ENCODE measurements around the gene SH3BGRL.
"Not testable (repeated sequence)": the region's sequence is repeated elsewhere in the genome, so short reads cannot be mapped to it uniquely, and the experiment has no call there.

SH3BGRL gene

DNA sequence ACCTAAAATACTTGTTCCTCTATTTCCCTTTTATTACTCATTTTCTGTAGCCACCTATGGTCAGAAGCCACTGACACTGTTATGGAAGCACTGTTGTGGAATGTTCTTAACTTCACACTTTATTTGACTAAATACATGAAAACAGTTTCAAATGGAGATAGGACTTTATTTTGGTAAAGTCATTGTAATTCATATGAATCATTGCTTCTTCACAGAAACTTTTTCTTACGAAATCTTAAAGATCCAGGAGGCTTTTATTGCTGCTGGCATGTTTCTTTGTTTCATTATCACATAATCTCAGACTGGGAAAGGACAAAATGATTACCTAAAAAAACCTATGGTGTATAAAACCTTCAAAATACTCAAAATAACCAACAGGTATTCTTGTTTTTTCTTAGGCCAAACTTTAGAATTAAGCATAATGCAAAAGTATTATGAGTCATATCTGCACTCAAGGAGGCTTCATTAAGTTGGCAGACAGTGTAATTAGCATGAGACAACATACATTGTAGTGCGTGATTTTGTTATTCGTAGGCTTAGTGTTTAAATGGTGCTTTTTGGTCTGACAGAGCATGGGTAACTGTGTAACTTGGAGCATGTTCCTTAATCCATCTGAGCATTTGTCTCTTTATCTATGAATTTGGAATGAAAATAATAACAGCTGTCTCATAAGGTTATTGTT lies 58.0 kb downstream of the SH3BGRL start:
- DNase-seq, result no peak

DNA sequence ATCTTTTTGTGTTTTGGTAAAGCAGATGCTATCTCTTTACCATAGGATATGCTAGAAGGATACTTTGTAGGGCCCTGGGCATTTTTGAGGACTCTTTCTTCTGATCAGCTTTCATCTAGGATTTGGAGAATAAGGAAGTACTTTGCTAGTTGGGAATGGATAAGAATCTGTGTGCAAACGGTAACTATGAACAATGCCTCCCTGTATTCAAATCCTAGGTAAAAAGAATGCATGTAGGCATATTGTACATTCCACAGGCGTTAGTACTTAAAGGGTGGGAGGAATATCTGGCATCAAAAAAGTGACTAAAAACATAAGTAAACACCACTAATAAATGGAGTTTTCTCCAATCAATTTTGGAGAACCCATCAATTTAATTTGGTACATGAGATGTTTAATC lies 59.7 kb downstream of the SH3BGRL start:
- DNase-seq, result no peak

DNA sequence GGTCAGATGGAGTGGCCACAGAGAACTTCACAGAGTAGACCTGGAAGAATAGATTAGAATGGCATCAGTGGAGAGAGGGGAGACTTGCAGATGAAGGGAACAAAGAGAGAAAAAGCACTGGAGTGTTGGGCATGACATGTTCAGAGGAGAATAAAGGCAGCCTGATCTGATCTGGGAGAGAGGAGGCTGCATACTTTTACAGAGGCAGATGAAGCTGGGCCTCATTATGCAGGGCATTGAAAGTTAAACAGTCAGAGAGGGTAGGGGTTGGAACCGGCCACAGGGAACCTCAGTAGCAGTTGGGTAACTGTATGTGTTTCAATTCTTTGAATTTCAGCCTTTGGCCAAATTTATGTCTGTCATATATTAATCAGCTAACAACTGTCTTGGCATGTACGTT lies 61.2 kb downstream of the SH3BGRL start:
- DNase-seq, result no peak

- DNase-seq, result no peak
These were observed 76.7 kb downstream of the SH3BGRL start for GRCh38 chrX:81278616-81279015.

DNA sequence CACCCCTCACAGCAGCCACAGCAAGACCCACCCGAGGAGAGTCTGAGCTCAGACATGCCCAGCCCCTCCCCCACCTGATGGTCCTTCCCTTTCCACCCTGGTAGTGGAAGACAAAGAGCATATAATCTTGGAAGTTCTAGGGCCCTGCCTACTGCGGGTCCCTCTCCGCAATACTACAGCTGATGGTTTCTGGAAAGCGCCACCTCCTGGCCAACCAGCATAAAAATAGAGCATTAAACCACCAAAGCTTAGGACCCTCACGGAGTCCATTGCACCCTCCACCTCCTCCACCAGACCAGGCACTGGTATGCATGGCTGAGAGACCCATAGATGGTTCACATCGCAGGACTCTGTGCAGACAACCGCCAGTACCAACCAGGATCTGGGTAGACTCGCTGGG lies 78.2 kb downstream of the SH3BGRL start:
- DNase-seq, result no peak

DNA sequence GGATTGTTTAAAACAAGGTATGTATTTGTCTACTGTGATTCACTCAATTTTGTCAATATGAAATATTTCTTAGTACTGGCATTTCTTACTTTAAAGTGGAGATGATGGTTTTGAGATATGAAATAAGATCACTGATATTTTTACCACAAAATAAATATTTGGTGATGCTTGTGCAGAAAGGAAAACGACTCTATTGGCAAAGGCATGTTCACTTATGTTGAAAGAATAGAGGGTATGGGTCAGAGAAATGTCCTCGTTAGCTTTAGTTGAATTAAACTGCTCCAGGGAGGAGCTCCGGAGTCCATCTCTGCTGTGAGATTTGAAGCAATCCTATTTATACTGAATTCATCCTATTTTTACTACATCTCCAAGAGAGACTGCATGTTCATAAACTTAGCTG lies 84.2 kb downstream of the SH3BGRL start:
- DNase-seq, result no peak

DNA sequence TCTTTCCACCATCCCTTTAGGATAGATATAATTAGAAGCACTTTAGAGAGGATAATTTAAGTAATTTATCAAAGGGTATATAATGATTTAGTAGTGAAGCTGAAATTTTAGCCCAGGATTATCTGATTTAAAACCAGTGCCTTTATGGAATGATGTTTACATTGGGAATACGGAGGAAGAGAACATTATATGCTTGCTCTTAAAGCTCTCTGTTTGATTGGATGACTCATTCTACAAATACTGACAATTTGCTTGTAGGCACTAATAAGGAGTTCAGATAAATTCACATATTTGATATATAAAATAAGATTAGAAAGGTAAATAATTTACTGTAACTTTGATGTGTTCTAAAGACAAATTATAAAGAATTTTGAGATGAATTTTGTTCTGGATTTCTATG lies 84.7 kb downstream of the SH3BGRL start:
- DNase-seq, result no peak

GRCh38 chrX:81291996-81292395 lies 90.1 kb downstream of the SH3BGRL start:
- no peak for DNase-seq

GRCh38 chrX:81294101-81294500 lies 92.2 kb downstream of the SH3BGRL start:
- no peak for DNase-seq

DNA sequence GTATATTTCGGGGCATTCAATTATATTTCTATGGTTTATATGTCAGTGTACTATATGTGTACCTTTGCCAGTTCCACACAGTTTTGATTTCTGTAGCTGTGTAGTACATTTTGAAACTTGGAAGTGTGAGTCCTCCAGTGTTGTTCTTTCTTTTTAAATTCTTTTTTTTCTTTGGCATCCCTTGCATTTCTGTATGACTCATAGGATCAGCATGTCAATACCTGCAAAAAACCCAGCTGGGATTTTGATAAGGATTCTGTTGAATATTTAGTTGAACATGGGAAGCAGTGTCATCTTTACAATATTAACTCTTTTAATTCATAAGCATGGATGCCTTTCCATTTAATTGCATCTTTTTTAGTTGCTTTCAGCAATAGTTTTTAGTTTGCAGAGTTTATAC lies 100.0 kb downstream of the SH3BGRL start:
- DNase-seq, result no peak

DNA sequence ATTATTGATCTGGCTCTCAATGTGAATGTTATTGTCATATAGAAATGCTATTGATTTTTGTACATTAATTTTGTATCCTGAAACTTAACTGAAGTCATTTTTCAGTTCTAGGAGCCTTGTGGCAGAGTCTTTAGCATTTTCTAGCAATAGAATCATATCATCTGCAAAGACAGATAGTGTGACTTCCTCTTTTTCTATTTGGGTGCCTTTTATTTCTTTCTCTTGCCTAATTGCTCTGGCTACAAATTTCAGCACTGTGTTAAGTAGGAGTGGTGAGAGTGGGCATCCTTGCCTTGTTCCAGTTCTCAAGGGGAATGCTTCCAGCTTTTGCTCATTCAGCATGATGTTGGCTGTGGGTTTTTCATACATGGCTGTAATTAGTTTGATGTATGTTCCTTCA lies 102.7 kb downstream of the SH3BGRL start:
- no peak for DNase-seq

- no peak for DNase-seq
These were observed 103.3 kb downstream of the SH3BGRL start for GRCh38 chrX:81305240-81305639.

DNA sequence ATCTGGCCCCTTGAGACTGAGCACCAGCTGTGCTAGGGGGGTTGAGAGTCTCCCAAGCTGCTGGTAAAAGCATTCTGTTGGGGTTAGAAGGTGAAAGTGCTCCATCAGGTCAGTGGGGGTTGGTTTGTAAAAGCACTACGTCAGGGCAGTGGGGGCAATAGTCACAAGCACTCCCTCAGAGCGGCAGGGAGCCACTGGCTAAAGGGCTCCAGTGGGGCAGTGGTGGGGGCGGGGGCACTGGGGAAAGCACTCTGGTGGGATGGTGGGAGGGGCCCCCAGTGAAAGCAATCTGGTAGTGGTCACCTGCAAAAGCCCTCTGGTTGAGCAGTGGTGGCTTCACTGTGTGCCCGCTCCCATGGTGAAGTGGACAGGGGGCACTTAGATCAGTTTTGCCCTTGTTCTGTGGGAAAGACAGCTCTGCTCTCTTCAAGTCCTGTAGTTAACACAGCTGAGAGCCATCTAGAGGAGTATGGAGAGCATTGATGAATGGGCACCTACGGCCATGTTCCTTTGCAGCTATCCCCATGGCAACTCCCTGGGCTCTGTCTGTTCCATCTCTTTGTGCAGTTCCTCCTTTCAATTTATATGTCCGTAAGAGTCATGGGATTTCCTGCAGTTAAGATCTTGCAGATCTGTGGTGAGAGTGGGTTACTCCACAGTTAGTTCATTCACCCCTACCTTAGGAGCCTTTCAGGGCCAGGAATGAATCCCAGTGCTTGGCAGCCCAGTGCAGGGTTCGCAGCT lies 106.4 kb downstream of the SH3BGRL start:
- DNase-seq, result no peak

- DNase-seq, result no peak
These were observed 114.3 kb downstream of the SH3BGRL start for GRCh38 chrX:81316163-81316562.

DNA sequence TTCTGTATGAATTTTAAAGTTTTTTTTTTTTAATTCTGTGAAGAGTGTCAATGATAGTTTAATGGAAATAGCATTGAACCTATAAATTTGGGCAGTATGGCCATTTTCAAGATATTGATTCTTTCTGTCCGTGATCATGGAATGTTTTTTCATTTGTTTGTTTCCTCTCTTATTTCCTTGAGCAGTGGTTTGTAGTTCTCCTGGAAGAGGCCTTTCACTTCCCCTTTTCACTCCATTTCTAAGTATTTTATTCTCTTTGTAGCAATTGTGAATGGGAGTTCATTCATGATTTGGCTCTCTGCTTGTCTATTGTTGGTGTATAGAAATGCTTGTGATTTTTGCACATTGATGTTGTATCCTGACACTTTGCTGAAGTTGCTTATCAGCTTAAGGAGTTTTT lies 129.8 kb downstream of the SH3BGRL start:
- DNase-seq, result not testable (repeated sequence)

DNA sequence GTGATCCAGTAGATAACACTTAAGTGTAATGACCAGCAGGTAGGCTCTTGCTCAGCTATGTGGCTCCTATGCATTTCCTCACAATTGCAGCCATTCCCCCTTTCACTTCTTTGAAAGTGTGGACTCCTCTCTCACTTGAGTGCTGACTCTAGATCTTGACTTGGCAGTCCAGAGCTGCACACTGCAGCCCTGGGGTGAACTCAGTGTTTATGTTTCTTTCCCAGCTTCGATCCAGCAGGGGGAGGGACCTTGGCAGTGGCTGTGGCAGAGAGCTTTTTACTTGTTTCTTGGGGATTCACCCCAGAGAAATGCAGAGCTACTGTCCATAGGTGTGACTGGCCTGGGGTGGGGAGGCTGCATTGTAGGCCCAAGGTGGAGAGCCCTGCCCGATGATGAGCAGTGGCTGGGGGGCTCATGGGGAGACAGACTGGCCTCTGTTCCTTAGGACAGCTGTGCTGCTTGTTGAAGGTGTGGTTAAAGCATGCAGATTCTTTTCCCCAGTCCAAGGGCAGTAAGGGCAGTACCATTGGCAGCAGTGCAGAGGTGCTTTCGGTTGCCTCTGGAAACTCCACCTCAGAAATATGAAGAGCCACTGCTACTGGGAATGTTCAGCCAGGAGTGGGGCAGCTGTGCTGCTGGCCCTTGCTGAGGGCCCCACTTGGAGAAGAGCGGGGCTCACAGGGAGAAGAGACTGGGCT lies 134.7 kb downstream of the SH3BGRL start:
- DNase-seq, result no peak

DNA sequence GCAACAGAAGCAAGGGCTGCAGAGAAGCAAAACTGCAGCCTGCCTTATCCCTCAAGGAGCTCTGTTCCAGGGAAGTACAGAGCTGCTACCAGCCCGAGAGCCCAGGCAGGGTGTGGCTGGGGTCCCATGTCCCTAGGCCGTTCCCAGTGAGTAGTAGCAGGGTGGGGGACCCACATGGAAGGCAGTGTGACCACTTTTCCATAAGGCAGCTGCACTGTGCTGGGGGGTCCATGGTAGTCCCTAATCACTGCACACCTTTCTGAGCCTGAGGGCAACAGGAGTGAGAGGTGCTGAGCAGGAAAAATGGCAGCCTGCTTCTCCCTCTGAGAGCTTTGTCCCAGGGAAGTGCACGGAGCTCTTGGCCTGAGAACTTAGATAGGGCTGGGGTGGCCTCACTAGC lies 135.9 kb downstream of the SH3BGRL start:
- no peak for DNase-seq

- DNase-seq, result no peak
These were observed 137.0 kb downstream of the SH3BGRL start for GRCh38 chrX:81338924-81339323.

- DNase-seq, result not testable (repeated sequence)
These were observed 143.4 kb downstream of the SH3BGRL start for GRCh38 chrX:81345296-81345695.
